ENCODE results near the gene METTL1.
A peak's percentile ranks its signal among the peaks of the same experiment; 100 is the strongest.

The METTL1 gene

DNA sequence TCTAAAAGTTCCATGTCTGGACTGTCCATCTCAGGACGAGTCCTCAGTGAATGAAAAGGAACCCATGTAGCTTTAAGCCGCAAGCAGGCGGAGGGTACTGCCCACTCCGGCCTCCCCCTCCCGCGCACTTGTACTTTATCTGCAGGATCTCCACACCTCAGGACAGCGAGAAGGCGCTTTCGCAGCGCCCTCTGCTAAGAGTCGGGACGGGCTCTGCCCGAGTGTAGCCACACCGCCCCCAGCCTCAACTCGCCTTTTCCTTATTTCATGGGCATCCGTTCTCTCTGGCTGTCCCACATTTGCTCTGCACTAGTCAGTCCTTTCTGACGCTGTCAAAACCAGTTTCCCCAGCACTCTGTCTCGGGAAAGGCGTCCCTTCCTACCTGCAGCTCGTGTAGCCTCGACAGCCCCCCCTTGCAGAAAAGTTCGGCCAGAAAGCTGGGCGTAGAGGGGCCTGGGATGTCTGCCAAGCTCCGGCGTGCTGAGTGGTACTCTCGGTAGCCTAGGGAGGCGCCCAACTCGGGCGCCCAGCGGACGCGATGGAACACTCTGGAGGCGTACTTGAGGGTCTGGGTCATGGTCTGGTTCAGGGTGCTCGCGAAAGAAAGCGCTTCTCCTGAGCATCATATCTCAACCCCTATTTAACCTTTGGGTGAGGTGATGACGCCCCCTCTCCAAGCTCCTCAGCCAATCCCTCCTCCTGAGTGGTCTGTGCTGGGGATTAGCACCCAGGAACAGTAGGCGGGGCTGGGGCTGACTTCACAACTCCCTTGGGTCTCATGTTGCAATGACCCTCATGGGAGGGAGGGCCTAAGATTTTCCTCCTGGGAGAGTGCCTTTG is 5.2 kb downstream of the METTL1 start, which contains the start of gene CYP27B1:
TSS of gene CYP27B1 (minus strand) at position 615 of the 841 bp plus-strand sequence. CDS start at position 578, 37 bp downstream.
- DNase-seq, result no peak

DNA sequence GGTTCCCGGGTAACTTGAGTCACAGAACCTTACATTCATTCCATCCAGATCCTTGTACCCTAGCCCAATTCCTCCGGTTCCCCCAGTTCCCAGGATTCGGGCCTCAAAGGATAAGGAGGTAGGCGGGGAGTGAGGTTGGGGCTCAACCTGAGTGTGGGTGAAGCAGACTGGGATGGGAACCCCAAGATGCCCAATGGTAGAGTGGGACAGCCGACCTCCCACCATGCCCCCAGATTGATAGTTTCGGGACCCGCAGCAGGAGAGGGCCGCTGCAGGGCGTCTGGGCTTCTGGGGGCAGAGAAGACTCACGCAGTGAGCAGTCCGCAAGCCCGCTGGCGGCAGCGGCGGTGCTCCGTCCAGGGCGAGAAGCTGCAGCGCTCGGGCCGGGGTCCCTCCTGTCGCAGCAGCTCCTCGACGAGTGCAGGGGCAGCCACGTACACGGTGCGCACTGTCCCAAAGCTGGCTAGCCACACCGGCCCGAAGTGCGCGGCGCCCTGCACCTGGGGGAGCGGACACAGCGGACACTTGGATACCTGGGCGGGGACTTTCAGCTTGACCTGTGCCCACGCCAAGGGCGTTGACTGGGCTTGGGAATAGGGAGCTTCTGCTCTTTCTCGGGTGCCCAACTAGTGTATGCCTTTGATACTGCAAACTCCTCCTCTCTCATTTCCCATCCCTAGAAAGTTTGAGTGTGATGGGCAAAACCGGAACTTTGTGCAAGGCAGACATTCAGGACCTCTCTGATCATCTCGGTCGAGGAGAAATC is 6.0 kb downstream of the METTL1 start:
- DNase-seq, result no peak

DNA sequence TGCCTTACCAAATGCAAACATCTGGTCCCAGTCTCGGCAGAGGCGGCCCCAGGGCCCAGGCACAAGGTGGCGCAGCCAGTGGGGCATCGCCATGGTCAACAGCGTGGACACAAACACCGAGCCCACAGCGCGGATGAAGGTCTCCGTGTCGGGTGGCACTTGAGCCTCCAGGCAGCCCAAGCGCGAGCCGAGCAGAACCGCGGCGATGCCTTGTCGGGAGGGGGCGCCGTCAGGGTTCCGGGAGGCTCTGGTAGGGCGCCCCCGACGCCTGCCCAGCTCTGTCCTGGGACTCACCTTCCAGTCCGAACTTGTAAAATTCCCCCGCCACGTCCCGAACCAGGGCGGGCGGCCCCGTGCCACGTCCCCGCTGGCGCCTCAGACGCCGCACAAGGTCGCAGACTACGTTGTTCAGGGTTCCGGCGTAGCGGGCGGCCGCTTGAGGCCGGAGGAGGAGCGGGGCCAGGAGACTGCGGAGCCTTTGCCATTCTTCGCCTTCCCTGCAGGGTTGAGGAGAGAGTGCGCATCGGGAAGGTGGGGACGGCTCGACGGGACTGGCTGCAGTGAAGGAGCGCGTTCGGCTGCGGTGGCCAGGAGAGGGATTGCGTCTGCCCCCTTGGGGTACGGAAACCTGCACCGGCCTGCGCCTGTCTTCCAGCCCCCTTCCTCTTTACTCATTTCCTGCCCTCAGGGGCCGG is 6.8 kb downstream of the METTL1 start:
- no peak for DNase-seq

DNA sequence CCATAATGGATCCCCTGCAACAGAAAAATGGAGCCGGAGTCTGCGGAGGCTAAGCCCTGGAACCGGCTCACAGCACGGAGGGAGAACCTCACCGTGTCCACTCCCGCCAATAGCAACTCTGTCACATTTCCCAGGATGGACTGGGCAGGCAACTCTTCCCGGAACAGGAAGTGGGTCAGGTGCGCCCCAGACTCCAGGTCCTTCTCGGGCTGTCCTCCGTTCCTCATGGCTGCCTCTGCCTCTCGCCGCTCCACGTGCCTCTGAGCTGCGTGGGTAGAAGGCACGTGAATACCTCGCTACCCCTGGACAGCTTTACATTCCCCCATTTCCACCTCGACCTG is 7.3 kb downstream of the METTL1 start:
- DNase-seq, result no peak

DNA sequence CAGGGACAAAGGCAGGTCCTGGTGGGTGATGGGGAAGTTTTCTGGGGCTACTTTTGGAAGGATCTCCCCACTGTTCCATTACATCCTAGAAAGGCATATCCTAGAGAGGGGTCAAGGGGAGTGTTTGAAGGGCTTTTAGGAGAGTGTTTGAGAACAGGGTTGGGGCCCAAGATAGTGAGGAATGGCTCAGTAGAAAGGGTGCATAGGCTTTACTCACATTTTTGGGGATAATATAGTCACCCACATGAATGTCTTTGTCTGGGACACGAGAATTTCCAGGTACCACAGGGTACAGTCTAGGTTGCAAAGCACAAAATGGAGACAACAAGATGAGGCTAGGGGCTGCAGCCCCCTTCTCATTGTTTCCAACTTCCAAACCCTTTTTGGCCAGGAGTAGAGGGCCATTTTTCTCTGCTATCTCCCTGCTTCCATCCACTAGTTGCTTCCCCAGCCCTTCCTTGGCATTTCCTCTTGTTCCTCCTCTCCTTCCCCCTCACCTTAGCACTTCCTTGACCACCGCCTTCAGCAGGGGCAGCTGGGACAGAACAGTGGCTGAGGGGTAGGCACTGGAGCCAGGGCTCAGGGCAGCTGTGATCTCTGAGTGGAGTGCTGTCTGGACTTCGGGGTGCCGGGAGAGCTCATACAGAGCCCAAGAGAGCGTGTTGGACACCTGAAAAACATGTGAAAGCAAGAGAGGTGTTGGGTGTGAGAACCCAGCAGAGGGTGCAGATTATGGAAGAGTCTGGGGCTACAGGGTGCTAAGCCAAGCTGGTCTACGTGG is 7.8 kb downstream of the METTL1 start:
- DNase-seq, result no peak

DNA sequence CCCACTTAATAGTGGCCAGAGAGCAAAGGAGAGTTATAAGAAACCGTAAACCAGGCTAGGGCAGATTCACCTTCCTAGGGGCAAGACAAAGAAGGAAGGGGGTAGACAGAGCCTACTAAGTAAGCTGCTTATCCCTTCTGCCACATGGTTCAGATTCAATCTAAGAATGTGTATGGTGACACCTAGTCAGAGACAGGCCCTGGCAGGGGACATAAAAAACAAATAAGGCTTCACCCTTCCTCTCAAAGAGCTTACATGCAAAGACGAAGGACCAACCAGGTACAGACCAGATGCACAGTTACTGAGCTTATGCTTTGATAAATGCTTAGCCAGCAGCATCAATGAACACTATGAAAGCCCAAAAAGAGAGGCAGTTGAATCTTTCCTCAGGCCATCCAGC is 9.4 kb downstream of the METTL1 start:
- DNase-seq, result no peak

DNA sequence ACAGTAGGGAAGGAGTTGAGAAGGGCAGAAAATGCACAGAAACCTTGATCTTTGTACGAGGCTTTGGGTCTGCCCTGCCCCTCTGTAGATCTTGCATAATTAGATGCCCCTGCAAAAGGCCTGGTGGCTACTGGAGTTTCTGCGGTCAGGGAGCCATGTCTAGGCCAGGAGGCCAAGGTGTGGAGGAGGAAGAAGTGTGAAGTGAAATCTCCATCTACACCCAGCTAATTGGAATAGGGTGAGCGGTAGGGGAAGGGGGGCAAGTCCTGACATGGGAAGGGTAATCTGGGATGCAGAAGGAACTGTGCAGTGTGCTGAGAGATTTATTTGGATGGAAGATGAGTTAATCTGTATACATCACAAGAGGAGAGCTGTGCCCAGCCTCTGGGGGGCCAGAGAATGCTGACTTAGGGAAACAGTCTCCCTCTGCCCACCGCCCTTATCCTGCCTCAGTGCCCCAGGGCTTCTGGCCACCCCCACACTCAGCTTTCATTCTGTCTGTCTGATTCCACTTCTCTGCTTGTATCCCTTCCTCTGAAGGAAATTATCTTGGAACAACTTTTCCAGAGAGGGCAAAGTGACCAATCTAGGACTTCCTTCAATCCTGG is 10.4 kb downstream of the METTL1 start:
- DNase-seq, result no peak

DNA sequence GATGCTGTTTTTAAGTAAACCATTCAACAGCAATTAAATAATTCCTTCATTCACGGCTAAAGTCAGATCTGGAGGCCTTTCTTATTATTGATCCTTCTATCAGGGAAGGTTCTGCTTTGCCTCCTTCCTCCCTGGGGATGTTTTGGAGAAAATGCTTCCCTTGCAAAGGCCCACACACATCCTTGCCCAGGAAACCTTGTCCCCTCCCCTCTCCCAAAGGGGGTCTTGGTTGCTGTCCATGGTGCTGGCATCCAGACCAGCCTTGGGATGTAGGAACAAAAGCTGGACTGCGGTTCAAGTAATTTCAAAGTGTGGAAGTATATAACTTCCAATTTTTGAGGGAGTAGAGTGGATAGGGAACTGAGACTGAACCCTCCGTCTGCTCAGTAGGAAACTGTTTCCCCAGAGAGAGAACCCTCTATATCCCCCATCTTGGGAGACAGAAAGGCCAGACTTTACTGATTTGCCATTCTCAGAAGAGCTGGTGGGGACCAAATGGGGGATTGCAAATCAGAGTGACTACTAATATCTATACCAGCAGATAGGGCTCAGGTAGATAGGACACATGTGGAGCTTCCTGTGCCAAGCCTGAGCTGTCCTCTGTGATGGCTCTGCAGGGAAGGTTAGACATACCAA is 11.4 kb downstream of the METTL1 start:
- no peak for DNase-seq

DNA sequence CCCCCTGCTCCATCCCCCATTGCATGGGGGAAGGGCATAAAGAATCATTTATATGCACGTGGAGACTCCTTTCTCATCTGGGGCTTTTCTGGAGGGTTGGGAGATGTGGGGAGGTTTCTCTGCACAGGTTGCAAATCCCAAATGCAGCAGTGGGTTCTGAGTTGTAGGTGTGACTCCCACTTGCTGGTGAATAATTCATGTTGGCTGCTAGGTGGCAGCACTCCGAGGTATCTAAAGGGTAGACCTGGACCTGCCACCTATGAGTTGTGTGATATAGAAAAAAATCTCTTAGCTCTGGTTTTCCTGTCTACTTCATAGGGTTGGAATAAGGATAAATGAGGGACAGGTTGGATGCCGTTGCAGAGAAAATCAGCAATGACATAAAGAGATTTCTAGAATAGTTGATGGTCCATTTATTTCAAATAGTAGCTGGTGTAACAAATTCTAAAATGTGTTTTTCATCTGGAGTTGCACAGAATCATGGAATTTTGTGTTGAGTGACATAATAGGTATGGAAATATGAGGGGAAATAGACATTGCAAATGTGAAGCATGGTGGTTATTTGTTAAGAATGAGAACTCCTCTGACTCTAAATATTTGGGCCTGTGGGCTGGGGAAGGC is 12.4 kb downstream of the METTL1 start:
- no peak for DNase-seq

DNA sequence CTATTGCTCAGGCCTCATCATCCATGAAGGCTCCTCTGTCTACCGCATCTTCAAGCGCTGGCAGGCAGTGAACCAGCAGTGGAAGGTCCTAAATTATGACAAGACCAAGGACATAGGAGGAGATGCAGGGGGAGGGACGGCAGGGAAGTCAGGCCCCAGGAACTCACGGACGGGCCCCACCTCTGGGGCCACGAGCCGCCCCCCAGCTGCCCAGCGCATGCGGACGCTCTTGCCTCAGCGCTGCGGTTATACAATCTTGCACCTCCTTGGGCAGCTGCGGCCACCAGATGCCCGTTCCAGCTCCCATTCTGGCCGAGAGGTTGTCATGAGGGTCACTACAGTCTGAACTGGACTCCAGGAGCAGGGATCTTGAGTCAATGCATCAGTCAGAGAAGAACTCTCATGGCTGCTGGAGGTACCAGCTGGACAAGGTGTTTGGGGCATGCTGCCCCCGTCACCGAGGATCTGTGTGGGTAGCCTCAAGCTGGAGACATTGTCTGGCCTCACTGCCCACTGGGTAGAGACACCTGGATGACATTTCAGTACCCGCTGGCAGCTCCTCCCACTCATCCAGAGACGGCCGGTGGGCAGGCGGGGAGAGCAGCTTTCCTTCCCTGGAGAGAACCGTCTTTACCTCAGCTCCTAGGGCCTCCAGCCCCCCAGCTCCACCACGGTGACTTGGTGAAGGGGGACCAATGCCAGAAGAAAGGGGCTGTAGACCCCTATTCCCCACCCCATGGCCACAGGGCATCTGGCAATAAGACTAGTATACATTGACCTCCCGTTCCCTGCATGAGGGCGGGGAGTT is 13.1 kb downstream of the METTL1 start:
- no peak for DNase-seq

DNA sequence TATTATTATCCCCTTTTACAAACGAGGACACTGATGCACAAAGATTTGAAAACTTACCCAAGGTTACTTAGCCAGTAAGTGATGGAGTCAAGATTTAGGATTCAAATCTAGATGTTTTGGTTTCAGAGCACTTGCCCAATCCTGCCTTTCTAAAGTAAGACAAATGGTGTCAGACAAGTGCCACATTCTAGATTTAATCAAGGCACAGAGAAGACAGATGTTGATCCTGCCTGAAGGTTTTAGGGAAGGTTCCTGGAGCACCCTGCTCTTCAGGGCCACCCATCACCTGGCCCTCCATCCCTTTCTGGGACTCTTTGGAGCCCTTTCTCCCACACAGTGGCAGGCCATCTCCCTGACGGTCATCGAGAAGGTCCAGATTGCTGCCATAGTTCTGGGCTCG is 14.1 kb downstream of the METTL1 start:
- no peak for DNase-seq

DNA sequence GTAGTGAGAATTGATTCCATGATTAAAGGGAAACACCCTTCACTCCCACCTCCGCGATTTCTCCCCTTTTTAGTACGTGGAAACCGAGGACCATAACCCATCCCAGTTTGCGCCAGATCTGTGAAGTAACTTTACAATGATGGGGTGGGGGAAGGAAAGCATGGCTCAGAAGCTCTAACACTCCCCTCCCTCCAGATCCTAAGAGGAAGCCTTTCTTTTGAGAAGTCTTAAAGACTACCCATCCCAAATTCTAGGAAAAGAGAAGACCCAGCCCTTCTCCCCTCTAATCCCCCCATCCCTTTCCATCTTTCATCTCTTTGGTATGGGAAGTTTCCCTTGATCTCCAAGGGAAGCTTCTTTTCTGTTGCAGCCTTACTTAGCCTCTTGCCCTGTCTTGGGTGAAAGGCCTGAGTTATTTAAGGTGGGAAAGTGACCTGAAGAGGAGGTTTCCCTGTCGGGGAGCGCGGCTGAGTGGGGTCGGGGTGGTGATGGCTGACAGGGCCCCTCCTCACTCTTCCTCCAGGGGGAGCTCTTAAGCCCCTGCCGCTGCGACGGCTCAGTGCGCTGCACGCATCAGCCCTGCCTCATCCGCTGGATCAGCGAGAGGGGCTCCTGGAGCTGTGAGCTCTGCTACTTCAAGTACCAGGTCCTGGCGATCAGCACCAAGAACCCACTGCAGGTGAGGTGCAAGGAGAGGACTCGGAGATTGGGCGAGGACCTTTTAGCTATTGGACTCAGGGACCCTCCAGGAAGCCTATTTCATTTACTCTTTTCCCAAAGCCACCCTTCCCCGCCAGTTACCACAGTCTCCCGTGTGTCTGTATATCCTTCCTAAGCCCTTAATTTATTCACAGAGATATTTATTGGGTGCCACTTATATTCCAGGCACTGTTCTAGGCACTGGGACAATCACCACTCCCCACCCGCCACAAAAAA is 15.2 kb downstream of the METTL1 start:
- peak; percentile 18 for DNase-seq

DNA sequence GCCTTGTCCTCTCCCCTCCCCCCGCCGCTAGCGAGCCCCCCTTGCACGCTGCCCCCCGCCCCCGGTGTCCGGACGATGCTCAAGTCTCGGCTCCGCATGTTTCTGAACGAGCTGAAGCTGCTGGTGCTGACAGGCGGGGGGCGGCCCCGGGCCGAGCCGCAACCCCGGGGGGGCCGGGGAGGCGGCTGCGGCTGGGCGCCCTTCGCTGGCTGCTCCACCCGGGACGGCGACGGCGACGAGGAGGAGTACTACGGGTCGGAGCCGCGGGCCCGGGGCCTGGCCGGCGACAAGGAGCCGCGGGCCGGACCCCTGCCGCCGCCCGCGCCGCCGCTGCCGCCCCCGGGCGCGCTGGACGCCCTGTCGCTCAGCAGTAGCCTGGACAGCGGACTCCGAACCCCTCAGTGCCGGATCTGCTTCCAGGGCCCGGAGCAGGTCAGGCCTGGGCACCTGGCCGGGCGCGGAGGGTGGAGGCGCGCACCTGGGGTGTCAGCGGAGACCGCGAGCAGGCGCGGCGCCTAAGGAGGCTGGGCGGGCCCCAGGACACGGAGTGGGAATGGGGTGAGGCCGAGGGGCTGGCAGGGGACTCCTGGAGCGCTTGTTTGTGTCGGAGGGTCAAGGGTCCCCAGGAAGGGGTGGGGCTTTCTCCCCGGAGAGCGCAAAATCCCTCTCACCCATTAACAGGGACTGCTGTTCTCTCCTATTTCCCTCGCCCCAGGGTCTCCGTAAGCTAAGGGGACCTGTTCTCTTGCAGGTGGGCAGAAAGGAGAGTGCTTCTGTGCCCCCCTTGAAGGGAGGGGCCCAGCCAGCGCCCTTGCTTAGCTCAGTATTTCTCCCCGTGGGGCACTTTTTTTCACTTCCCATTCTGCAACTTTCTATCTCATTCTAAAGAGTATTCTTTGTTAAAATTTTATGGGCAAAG is 16.2 kb downstream of the METTL1 start:
- DNase-seq, result no peak

DNA sequence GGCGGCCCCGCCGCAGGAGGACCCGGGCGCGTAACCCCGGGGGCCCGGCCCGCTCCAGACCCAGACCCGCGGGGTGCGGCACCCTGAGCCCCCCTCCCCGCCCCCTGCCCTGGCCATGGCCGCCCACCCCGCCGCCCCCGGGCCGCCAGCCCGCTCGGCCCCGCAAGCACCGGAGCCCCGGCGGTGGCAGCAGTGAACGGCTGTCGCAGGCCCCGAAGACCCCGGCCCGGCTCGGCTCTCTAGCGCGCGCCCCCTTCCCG is 16.8 kb downstream of the METTL1 start:
- no peak for DNase-seq

DNA sequence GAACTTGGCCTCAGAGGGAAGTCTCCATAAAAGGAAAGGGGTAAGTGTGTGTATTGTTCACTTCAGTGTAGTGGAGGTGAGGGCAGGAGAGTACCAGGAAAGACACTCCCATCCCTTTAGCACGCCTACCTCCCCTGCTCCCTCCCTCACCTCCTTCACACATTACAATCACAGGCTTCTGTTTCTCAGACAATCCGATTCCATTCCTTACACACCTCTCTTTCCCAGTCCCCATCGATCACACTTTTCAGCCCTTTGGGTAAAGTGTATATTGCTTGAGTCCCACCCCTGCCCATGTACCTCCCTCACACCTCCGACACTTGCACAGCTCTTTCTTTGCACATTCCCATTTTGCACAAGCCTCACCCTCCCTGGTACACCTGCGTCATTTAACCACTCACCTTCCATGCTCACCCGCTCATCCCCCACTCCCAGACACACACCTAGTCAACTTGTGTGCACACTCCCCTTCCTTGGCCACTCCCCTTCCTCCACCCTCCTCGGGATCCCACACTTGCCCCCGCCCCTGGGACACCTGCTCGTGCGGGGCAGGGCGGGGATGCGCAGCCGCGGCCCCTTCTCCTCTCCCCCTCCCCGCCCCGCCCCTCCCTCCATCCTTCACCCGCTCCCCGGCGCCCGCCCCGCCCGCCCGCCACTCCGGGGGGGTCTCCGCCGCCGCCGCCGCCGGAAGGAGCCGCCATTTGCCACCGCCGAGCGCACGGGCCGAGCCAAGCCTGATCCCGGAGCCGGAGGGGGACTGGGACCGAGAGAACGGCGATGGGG is 17.3 kb downstream of the METTL1 start, which contains the start of gene MARCHF9:
TSS of gene MARCHF9 (plus strand) at position 693 of the 783 bp plus-strand sequence. CDS start 426 bp downstream, outside the sequence.
- no peak for DNase-seq

DNA sequence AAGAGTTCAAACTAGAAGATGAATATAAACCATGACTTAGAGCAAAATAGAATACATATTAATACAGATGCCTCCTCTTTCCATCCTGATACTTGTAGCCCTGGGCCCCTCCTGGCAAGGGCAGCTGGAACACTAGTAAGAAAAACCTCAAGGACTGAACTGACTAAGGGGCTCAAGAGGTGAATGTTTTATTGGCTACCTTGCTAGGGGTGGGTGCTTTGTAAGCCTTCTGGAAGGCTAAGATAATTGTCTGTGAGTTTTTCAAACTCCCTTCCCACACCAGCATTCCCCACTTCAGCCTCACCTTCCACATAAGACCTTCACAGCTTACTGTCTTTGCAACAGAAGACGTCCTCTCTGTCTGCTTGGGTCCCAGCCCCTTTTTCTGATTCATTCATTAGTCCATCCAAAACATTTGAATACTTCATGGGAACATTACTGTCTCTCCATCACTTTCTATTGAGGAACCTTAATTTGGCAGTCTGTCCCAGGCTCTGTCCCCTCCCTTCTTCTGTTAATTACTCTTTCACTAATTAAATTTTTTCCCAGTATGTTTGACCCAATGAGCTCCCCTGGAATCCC is 18.1 kb downstream of the METTL1 start:
- DNase-seq, result no peak

DNA sequence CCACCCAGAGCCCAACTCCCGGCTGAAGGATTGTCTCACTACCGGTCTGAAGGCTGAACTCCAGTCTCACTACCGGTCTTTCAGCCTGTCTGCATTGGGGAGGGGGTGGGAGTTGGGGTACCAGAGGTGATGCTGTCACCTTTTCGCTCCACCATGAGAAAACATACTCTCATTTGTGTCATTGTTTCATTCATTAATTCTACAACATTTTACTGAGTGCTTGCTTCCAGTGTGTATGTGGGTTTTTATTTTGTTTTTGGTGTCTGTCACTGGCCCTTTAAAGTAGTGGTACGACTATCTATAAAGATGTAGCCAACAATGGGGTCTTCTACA is 19.3 kb downstream of the METTL1 start:
- no peak for DNase-seq

Data from SIG-M5 (cell line).